GM08714 (cell line): ENCODE data around the gene TOB1.

Source experiments
- H3K4me3 ChIP-seq: fragments of 200-500 bp; sonication (Bioruptor generic); 2 replicates; pipeline ENCODE4 v1.5.1; 2014; ENCODE audit warnings: mild to moderate bottlenecking, low read length, inconsistent platforms
- ZNF274 ChIP-seq: IDR thresholded peaks from 2 replicates; pipeline ENCODE4 v1.6.1; 2012; ENCODE audit warnings: mild to moderate bottlenecking, low read depth, low read length

The TOB1 gene, protein sequence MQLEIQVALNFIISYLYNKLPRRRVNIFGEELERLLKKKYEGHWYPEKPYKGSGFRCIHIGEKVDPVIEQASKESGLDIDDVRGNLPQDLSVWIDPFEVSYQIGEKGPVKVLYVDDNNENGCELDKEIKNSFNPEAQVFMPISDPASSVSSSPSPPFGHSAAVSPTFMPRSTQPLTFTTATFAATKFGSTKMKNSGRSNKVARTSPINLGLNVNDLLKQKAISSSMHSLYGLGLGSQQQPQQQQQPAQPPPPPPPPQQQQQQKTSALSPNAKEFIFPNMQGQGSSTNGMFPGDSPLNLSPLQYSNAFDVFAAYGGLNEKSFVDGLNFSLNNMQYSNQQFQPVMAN

DNA sequence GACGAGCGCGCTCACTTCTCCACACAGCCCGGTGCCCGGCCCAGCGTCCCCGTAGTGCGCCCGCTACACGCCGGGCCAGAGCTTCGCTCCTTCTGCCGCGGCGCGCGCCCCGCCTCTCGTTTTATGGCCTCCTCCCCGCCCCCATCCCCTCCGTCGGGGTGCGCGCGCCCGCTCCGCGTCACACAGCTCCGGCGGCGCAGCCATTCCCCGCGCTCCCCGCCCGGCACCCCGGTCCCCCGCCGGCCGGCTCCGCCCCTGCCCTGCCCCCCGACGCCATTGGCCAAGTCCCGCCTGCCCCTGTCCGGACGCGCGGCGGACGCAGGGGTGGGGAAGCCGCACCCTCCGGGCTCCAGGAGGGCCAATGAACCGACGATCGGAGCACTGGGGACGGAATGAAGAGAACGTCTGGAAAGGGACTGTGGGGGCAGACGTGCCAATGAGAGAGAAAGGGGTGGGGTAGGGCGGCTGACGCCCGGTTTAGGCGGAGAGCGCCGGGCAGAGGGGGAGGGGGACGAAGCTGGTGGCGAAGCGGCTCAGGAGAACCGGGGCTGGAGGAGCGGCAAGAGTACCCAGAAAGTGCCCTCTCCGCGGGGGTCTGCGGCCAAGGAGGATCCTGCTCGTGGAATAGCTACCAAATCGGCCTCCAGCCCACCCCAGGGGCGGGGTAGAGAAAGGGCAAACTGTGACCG, at the start of gene TOB1:
Gene TOB1 (minus strand): TSS at position 94 of the 689 bp plus-strand sequence. CDS start 2,337 bp downstream, outside the sequence.
- no peak for TF ChIP-seq ZNF274

DNA sequence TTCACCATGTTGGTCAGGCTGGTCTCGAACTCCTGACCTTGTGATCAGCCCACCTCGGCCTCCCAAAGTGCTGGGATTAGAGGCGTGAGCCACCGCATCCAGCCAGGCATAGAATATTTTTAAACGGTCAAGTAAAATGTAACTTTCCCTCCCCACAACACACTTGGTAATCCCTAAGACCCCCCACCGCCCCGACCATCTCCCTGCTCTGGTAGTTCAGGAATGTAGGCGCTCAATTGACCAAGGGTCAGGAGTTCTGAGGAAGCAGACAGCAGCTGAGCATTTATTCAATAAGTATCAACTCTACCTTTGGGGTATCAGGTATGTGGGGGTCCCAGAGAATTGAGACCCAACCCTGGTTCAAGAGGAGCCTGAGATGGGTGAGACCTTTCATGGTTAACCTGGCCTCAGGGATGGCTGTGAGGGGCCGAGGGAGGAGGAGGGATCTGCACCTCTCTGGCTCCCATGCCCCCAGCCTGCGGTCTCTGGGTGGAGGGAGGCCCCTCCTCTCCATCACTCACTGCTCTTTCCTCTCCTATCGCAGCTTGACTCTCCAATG, 48.4 kb upstream of the TOB1 start:
- no peak for TF ChIP-seq ZNF274
- H3K4me3 ChIP-seq = no peak overlapping the region

More for the DNA sequence above, at the start of gene TOB1:
- peak within 1 kb of the TSS; percentile 95 for H3K4me3 ChIP-seq

DNA sequence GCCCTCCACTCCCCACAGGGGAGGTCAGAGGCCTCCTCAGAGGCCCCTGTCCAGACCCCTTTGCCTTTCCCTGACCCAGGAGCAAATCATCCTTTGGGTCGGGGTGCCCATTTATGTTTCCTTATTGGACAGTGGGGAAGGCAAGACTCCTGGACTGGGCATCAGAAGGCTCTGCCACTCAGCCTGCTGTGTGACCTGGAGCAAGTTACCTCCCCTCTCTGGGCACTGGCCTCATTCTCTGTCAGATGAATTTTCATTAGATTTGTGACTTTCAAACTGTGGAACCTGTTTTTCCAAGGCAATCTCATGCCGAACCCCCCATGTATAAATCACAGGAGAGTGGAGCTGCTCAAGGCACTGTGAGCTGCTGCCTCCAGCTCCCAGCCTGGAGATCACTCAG, 47.0 kb upstream of the TOB1 start:
- no peak for TF ChIP-seq ZNF274
- no peak overlapping the region for H3K4me3 ChIP-seq

DNA sequence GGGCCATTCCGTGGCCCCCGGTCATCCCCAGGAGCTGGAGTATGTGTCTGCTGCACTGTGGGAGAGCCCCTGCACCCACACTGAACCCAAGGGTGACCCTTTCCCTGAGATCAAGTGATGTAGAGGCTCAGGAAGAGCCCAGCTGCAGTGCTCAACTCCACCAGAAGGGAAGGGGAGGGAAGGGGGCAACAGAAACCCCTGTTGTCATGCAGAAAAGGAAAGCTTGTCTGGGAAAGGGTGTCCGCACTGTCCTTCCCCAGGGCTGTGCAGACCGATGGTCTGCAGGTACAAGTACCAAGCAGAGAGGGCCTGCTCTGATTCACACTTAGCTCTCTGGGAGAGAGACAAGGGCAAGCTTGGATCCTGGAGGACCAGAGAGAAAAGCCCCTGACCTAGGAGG, 45.7 kb upstream of the TOB1 start:
- H3K4me3 ChIP-seq = no peak overlapping the region
- no peak for TF ChIP-seq ZNF274

DNA sequence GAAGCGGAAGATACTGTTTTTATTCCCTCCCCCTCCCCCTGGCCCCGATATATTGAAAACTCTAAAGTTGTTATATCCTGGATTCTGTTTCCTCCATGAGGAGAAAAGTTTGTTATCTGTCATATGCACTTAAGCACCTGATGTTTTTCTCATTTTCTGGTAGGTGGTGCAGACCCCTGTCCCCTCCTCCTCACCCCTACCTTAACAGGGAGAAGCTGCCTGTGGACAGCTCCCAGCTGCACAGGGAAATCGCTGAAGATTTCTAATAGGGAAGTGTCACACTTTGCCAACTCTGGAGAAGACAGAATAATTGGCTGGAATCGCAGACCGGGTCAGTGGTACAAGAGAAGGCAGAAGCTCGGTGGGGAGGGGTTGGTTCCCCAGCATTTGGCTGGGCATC, 45.3 kb upstream of the TOB1 start:
- TF ChIP-seq ZNF274 = no peak
- H3K4me3 ChIP-seq = no peak overlapping the region

DNA sequence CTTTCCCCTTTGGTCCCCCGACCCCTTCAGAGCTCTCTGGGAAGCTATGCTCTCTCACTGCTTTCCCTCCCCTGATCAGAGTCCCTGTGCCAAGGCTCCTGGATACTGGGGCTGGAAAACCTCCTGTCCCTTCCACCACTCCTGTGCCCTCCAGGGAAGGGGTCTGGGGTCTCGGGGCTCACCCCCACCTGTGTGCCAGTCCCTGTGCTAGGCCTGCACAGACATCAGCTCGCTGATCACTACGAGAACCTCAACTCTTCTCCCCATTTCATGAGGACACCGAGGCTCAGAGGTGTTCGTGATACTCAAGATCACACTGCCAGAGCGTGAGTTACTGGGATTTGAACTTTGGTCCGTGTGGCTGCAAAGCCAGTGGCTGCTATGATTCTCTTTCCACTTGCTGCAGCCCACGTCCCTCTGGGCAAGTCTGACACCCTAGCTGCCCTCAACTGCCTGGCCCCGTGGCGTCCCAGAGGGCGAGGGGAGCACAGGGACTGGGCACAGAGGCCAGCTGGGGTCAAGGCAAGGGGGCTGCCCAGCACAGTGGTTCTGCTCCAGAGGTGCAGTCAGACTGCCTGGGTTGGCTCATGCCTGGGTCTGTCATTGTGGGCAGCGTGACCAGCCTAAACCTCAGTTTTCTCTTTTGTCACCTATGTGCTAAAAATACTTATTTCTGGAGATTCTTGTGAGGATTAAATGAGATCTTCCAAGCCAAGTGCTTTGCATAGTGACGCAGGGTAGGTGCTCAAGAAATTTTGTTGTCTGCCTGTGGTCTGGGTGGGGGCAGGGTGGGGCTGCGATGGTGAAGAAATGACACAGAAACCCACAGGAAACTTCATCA, 43.8 kb upstream of the TOB1 start:
- no peak for TF ChIP-seq ZNF274
- no peak overlapping the region for H3K4me3 ChIP-seq

DNA sequence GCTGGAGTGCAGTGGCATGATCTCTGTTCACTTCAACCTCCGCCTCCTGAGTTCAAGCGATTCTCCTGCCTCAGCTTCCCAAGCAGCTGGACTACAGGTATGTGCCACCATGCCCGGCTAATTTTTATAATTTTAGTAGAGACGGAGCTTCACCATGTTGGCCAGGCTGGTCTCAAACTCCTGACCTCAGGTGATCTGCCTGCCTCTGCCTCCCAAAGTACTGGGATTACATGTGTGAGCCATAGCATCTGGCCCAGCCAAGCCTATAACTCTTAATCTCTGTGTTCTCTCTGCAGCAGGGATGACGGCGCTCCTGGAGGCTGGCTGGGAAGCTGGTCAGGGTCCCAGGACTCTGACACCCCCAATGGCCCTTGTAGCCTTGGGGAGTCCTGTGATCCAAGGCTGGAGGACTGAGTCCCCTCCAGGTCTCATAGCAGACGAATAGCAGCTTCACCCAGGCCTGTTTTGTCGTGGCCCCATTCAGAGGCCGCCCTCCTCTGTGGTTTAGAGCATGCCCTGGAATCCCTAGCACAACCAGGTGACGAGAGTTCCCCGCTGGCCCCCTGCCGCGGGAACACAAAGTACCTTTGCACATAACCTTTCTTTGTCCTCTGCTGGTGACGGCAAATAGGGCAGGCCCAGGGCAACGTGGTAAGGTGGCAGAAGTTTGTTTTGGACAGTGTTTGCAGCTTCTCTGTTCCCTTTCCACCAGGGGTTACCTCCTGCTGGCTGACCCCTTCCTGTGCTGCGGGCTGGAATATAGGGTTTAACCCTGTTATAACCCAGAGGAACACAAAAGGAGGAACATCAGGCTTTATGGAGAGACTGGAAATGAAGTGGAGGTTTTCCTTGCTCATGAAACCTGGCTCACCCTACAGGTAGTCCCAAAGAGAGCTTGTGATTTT, 43.0 kb upstream of the TOB1 start:
- H3K4me3 ChIP-seq = no peak overlapping the region
- no peak for TF ChIP-seq ZNF274

DNA sequence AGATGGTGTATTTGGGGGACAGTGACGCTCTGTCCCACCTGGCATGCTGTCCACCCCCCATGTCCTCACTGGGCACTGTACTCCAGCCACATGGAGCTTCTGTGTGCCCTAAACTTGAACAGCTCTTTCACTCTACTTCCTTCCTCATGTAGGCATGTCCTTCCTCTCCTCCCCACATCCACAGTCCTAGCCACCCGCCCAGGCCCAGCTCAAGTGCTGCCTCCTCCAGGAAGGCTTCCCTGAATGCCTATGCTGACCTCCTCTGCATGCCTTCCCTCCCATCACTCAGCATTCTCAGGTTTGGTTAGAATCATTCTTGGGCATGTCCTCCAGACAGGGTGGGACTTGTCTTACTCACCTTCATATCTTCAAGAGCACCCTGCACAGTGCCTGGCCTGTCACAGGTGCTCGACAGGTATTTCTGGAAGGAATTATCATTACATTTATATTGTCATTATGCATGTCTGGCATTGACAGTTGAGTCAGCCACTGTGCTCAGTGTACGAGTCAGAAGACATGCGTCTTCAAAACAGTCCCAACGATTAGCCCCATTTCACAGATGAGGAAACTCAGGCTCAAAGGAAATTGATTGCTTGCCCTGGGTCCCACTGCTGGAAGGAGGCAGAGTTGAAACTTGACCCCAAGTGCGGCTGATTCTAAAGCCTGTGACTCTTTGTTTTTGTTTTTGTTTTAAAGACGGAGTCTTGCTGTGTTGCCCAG, 42.1 kb upstream of the TOB1 start:
- TF ChIP-seq ZNF274 = no peak
- H3K4me3 ChIP-seq = no peak overlapping the region

DNA sequence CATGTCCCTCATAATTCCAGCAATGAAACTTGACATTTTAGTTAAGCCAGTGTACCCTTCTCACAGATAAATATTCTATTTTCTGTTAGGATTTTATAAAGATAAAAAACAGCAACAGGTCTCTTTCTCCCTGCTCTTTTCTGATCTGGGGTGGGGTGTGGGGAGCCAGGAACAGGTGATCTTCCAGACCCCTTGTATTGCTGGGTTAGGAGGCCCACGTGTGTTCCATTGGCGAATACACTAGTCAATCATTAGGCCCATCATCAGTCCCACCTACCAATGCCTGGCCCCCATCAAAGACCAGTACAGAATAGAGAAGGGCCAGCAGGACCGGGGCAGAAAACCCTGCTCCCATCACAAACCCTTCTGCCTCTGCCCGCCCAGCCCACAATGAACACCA, 40.3 kb upstream of the TOB1 start:
- TF ChIP-seq ZNF274 = no peak
- no peak overlapping the region for H3K4me3 ChIP-seq

DNA sequence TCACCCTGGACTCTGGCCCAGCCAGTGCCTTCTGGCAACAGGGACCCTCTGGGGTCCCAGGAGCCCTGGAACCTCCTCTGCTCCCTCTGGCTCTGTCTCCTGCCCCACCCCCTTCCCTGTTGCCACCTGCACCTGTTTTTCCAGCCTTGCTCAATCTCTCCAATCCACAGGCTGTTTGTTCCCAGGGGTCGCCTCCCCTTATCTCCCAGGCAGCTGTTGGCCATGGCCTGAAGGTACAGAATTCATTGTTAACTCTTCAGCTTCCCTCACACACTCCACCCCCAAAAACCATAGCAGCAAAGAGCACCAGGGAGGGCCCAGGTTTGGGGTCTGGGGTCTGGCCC, 39.3 kb upstream of the TOB1 start:
- TF ChIP-seq ZNF274 = no peak
- no peak overlapping the region for H3K4me3 ChIP-seq

DNA sequence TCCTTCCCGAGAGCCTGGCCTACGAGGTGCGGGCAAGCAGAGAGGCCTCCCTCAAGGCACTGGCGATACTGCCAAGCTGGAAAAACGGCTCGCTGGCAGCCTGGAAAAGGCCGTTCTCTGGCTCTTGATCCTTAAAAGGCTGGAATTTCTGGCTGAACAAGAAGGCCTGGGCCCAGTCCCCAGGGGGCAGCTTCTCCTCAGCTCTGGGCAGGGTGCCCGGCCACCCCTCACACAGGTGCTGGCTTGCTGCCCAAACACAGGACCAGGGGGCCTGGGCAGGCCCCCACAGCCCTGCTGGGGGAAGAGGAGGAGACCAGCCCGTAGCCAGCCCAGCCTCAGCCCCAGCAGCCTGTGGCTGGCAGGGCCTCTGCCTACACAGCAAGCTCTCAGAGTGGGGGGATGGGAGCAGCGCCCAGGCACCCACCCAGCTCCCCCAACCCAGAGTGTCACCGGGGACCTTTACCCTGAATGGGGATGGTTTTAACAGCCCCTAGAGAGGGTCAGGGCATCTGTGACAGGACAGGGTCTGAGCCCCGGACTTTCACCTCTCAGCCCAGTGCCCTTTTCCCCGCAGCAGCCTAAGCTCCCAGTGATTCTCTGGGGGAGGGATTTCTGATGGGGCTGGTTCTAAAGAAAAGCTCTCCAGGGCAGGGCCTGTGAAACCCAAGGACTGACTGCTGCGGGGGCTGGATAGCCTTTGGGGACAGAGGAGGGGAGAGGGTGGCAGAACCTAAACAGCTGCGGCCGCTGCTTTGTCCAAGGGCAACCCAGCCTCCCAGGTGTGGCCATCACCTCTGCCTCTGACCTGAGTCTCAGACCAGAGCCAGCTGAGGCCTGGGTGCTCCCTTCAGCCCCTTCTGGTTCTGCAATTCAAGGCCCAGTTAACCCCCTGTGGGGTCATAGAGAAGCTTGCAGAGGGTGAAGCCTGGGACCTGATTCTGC, 38.6 kb upstream of the TOB1 start:
- no peak for TF ChIP-seq ZNF274
- no peak overlapping the region for H3K4me3 ChIP-seq
